ENCODE measurements around the gene PALD1.
A peak's percentile ranks its signal among the peaks of the same experiment; 100 is the strongest.

Gene PALD1

DNA sequence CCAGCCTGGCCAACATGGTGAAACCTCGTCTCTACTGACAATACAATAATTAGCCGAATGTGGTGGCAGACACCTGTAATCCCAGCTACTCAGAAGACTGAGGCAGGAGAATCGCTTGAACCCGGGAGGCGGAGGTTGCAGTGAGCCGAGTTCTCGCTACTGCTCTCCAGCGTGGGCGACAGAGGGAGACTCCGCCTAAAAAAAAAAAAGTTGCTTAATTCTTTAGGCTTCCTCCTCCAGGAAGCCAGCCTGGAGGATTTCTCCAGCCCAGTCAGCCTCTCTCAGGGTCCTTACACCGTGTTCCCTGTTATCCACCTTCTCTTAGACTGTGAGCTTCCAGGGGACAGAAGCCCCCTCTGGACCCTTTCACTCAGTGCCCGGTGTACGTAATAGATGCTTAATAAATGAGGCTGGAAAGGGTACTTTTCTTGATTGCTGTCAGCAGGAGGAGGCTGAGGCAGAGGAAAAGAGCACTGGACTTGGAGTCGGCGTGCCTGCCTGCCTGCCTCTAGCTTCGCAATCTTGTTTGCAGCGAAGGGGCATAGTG lies 20.7 kb upstream of the PALD1 start:
- DNase-seq (ENCODE audit: low read depth in 1 of 2, low spot score in 1 of 2) = no peak

DNA sequence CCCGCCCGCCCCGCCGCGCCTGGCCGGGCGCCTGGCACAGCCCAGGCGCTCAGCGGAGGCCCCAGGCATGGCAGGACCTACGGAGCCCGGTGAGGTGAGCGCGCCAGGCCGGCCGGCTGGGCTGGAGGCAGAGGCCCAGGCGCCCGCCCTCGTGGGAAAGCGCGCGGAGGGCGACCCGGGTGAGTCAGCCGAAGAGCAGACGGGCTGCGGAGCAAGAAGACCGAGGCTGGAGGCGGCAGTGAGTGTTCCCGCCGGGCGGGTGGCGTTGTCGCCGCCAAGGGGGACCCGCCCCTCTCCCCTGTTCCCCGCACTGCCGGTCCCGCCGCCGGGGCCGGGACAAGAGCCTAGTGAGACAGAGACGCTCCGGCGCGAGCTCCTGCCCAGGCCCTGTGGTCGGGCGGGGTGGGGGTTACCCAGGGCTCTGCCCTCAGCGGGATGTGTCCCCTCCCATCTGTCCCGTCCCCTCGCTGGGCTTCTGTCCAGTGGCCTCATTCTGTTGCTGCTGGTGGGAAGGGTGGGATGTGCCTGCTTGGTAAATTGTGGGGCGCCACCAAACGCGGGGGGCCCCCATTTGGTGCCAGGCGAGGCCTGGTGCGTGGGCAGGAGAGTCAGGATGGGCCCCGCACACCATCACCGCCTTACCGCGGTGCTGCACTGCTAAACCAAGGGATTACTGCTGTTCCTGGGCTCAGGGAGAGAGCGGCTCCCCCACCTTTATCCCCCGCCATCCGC lies 20.1 kb upstream of the PALD1 start:
- peak in 1 of 2 donors; percentile 21 for DNase-seq (ENCODE audit: low read depth in 1 of 2, low spot score in 1 of 2)

- no peak for DNase-seq (ENCODE audit: low read depth in 1 of 2, low spot score in 1 of 2)
Observed at GRCh38 chr10:70459061-70459773, 19.4 kb upstream of the PALD1 start.

DNA sequence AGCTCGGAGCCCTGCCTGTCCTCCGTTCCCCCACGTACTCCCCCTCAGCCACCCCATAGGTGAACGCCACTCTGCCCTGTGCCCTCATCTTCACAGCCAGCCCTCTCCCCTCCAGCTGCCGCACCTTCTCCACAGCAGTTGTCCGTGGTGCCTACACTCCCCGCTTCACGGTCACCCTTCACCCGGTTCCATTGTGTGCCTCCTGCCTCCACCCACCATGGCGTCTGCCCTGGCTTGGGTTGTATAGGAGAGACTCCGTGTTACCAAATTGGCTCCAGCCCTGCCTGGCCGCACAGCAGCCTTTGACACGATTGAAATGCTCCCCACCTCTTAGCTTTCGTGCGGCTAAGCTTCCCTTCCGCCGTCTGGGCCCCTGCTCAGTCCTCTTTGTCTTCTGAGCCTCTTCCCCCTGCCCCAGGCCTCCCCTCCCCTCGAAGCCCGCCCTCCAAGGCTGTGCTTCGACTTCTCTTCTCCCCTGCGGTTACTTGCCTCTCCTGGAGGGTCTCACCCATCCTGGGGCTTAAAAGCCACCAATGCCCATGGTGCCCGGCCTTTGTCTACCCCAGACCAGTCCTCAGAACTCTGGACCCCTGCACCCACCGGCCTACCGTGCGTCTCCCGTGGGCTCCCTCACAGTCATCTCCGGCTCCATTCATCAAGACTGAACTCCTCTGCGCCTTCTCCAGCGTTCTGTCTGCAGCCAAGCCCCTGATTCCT lies 18.6 kb upstream of the PALD1 start:
- no peak for DNase-seq (ENCODE audit: low read depth in 1 of 2, low spot score in 1 of 2)

DNA sequence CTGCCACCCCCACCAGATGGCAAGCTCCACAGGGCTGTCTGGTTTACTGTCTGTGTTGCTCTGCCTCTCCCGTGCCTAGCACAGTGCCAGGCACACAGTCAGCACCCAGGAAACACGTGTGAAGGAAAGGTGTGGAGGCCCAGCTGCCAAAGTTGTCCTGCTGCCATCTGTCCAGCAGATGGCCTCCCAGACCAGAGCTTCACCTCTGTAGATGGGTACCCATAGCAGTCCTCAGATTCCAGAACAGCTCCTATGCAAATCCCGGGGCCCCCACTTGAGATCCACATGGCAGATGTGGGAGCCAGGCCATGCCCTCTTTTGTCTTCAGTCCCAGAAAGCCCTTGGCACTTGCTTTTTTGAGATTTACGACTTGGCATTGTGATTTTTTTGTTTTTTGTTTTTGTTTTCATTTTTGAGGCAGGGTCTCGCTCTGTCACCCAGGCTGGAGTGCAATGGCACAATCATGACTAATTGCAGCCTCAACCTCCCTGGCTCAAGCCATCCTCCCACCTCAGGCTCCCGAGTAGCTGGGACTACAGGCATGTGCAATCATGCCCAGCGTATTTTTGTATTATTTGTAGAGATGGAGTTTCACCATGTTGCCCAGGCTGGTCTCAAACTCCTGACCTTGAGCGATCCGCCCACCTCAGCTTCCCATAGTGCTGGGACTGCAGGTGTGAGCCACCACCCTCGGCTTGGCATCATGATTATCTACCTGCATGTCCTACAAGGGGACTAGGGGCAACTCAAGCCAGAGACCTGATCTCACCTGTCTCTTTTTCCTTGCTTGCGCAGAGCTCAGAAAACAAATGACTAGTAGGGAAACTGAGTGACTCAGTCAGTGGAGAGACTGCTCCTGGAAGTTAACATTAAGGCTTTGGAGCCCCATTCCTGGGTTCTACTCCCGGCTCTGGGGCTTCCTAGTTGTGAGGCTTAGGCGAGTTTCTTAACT lies 16.9 kb upstream of the PALD1 start:
- peak in 1 of 2 donors; percentile 35 for DNase-seq (ENCODE audit: low read depth in 1 of 2, low spot score in 1 of 2)

- no peak for DNase-seq (ENCODE audit: low read depth in 1 of 2, low spot score in 1 of 2)
Observed at GRCh38 chr10:70462349-70462984, 16.1 kb upstream of the PALD1 start.

- DNase-seq (ENCODE audit: low read depth in 1 of 2, low spot score in 1 of 2) = no peak
Observed at GRCh38 chr10:70465278-70465677, 13.3 kb upstream of the PALD1 start.

- no peak for DNase-seq (ENCODE audit: low read depth in 1 of 2, low spot score in 1 of 2)
Observed at GRCh38 chr10:70465832-70466231, 12.7 kb upstream of the PALD1 start.

- DNase-seq (ENCODE audit: low read depth in 1 of 2, low spot score in 1 of 2) = no peak
Observed at GRCh38 chr10:70466951-70467350, 11.6 kb upstream of the PALD1 start.

DNA sequence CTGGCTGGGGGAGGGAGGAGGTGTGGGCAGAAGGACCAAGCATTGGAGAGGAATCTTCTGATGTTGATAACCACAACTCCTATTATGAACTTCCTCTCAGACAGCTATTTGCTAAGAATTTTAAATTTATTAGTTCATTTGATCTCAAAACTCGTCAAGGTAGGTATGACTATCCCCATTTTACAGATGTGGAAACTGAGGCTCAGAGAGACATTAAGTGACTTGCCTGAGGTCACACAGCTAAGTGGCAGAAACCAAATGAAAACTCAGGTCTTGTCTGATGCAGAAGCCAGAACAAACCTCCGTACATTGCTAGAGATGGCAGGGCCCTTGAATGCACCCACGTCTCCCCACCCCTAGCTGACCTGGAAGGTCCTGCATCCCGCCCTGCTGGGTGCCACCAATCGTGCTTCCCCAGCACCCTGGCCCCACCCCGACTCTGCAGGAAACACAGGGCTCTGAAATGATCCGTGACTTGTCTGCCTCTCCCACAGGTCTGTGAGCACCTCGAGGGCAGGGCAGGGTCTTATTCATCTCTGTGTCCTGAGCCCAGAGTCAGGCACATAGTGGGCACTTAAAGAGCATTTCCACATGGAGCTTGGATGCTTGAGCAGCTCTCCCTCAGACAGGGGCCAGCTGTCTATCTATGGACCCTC lies 5.6 kb upstream of the PALD1 start:
- no peak for DNase-seq (ENCODE audit: low read depth in 1 of 2, low spot score in 1 of 2)

GRCh38 chr10:70474780-70475179 lies 3.8 kb upstream of the PALD1 start:
- DNase-seq (ENCODE audit: low read depth in 1 of 2, low spot score in 1 of 2) = no peak

- no peak for DNase-seq (ENCODE audit: low read depth in 1 of 2, low spot score in 1 of 2)
Observed at GRCh38 chr10:70475661-70476060, 2.9 kb upstream of the PALD1 start.

- DNase-seq (ENCODE audit: low read depth in 1 of 2, low spot score in 1 of 2) = no peak
Observed at GRCh38 chr10:70476249-70477035, 2.1 kb upstream of the PALD1 start.

GRCh38 chr10:70477661-70478162 lies 855 bp upstream of the PALD1 start:
- DNase-seq (ENCODE audit: low read depth in 1 of 2, low spot score in 1 of 2) = peak; percentile 45 to 72

- no peak for DNase-seq (ENCODE audit: low read depth in 1 of 2, low spot score in 1 of 2)
Observed at GRCh38 chr10:70479165-70479581, 606 bp downstream of the PALD1 start.

GRCh38 chr10:70479626-70480238 lies 1.2 kb downstream of the PALD1 start:
- DNase-seq (ENCODE audit: low read depth in 1 of 2, low spot score in 1 of 2) = no peak

DNA sequence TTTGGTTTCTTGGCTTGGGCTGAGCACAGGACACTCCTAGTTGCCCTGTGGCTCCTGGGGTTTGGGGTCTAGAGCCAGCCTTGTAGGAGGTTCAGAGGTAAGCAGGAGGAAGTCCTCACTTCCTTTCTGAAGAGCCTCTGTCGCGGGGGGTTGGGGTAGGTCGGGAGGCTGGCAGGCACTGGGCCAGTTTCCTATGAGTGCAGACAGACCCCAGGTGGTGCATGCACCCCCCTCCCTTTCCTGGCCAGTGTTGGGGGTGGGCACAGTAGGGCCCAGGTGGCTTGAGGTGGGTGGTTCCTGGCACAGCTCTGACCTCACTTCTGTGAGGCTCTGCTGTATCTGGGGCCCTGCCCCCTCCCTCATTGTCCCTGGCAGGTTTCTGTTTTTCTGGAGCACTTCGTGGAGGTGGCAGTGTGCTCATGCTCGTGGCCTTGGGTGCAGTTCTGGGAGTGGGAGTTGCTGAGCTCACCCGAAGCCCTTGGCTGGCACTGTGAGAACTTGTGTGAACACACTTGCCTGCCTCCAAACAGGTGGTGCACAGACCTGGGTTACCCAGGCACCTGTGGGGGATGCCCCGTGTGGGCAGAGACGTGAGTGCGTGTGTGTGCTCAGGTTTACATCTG lies 1.8 kb downstream of the PALD1 start:
- DNase-seq (ENCODE audit: low read depth in 1 of 2, low spot score in 1 of 2) = no peak

GRCh38 chr10:70481105-70481504 lies 2.5 kb downstream of the PALD1 start:
- DNase-seq (ENCODE audit: low read depth in 1 of 2, low spot score in 1 of 2) = no peak

Data from activated CD4-positive, alpha-beta T cell treated with anti-CD3 and anti-CD28 coated beads, Interleukin-2, amount 50 U/mL, for 24 hours (primary cell).